GM12874 (cell line): Measurements from ENCODE around the gene CLTRN.

ENCODE experiments used
- TF ChIP-seq, protein P1 (sequence below): IDR thresholded peaks from 2 replicates; pipeline ENCODE4 v1.5.1; 2011; ENCODE audit warnings: low read depth, mild to moderate bottlenecking, control low read depth, low read length, moderate library complexity; ENCODE audit not compliant: insufficient read depth

The CLTRN gene

DNA sequence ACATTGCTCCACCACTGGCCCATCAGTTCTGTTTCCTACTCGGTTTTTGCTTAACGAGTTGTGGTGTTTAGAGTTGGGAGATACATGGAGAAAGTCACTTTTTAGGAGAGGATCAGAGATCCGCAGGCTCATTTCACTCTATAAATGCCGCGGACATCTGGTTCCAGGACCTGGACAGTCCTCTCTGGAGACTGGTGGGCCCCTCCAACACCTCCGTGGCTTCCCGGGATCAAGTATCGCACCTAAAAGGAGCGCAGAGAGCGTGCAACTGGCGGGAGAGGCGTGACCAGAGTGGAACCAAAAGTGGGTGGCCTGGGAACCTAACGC lies 9.9 kb upstream of the CLTRN start:
- TF ChIP-seq, protein P1, sequence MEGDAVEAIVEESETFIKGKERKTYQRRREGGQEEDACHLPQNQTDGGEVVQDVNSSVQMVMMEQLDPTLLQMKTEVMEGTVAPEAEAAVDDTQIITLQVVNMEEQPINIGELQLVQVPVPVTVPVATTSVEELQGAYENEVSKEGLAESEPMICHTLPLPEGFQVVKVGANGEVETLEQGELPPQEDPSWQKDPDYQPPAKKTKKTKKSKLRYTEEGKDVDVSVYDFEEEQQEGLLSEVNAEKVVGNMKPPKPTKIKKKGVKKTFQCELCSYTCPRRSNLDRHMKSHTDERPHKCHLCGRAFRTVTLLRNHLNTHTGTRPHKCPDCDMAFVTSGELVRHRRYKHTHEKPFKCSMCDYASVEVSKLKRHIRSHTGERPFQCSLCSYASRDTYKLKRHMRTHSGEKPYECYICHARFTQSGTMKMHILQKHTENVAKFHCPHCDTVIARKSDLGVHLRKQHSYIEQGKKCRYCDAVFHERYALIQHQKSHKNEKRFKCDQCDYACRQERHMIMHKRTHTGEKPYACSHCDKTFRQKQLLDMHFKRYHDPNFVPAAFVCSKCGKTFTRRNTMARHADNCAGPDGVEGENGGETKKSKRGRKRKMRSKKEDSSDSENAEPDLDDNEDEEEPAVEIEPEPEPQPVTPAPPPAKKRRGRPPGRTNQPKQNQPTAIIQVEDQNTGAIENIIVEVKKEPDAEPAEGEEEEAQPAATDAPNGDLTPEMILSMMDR = no peak

DNA sequence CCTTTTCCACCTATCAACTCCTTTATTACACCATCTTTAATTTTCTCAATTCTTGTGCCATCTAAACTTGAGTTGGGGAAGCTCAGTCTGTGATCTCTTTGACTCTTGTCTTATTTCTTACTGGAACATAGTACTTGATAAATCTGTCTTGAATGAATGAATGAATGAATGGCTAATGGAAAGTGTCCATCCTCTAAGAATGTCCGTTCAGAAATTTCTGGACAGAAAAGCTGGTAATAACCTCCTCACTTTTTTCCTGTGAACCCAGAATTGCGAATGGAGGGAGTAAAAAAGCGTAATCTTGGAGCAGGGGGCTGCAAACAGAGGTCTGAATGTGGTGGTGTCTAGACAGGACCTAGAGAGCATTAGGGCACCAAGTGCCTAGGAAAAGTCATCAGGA lies 9.4 kb upstream of the CLTRN start:
- TF ChIP-seq, protein P1 = no peak

DNA sequence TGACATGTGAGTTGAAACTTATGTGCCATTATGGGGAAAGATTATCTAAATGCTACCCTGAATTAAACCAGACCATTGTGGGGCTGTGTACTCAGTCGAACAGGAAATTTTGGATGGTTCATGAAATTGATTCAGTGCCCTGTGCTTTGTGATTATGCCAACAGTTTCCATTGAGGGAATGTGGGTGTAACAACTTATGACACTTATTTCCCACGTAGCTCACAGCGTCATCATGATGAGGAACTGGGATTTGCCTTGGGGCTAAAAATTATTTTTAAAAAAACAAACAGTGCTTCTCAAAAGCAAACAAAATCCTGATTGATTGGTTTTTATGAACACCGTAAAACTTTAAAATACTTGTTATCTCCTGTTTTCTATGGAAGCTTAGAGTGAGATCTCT lies 8.3 kb upstream of the CLTRN start:
- TF ChIP-seq, protein P1 = no peak

GRCh38 chrX:15663439-15663838 lies 1.2 kb downstream of the CLTRN start:
- TF ChIP-seq, protein P1 = no peak

- TF ChIP-seq, protein P1 = no peak
Observed at GRCh38 chrX:15653961-15654360, 10.6 kb downstream of the CLTRN start.

GRCh38 chrX:15646543-15646942 lies 18.1 kb downstream of the CLTRN start:
- TF ChIP-seq, protein P1 = no peak

- TF ChIP-seq, protein P1 = no peak
Observed at GRCh38 chrX:15646031-15646430, 18.6 kb downstream of the CLTRN start.

- TF ChIP-seq, protein P1 = no peak
Observed at GRCh38 chrX:15645266-15645665, 19.3 kb downstream of the CLTRN start.
